Measurements from ENCODE around the gene RPGR.

DNA sequence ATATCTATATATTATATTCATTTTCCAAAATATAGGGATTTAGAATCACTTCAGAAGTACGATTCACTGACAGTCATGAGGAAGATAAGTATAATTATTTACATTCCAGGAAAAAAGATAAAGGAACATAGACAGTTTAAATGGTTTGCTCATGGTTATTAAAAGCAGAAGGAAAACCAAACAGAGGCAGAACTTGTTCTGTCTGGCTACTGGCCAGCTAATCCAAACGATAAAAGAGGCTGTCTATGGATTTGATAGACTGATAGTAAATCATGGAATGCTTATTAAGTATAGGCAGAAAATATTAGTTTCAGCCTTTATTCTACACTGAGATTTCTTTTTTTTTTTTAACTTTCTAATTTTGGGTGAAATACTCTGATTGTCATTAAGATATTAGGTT is 50.2 kb downstream of the RPGR start:
- TF ChIP-seq, protein P1, sequence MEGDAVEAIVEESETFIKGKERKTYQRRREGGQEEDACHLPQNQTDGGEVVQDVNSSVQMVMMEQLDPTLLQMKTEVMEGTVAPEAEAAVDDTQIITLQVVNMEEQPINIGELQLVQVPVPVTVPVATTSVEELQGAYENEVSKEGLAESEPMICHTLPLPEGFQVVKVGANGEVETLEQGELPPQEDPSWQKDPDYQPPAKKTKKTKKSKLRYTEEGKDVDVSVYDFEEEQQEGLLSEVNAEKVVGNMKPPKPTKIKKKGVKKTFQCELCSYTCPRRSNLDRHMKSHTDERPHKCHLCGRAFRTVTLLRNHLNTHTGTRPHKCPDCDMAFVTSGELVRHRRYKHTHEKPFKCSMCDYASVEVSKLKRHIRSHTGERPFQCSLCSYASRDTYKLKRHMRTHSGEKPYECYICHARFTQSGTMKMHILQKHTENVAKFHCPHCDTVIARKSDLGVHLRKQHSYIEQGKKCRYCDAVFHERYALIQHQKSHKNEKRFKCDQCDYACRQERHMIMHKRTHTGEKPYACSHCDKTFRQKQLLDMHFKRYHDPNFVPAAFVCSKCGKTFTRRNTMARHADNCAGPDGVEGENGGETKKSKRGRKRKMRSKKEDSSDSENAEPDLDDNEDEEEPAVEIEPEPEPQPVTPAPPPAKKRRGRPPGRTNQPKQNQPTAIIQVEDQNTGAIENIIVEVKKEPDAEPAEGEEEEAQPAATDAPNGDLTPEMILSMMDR (conservative IDR thresholded peaks at IDR 0.05; ENCODE audit: low read depth in 2 of 2), result no peak
- no peak for TF ChIP-seq POLR2AphosphoS5 (IDR thresholded peaks at IDR 0.05; ENCODE audit: low read depth)
- TF ChIP-seq NANOG (IDR thresholded peaks at IDR 0.05; ENCODE audit: borderline replicate concordance), result no peak
- no peak for TF ChIP-seq EZH2phosphoT487 (IDR thresholded peaks at IDR 0.05; ENCODE audit: unreplicated experiment)
- TF ChIP-seq EZH2 (IDR thresholded peaks at IDR 0.05; ENCODE audit: low read depth, unreplicated experiment), result no peak
- TF ChIP-seq ZNF114 (CRISPR knock-in tag; IDR thresholded peaks at IDR 0.05), result no peak
- TF ChIP-seq, protein P2, sequence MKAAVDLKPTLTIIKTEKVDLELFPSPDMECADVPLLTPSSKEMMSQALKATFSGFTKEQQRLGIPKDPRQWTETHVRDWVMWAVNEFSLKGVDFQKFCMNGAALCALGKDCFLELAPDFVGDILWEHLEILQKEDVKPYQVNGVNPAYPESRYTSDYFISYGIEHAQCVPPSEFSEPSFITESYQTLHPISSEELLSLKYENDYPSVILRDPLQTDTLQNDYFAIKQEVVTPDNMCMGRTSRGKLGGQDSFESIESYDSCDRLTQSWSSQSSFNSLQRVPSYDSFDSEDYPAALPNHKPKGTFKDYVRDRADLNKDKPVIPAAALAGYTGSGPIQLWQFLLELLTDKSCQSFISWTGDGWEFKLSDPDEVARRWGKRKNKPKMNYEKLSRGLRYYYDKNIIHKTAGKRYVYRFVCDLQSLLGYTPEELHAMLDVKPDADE (IDR thresholded peaks at IDR 0.05), result no peak
- TF ChIP-seq, protein P3, sequence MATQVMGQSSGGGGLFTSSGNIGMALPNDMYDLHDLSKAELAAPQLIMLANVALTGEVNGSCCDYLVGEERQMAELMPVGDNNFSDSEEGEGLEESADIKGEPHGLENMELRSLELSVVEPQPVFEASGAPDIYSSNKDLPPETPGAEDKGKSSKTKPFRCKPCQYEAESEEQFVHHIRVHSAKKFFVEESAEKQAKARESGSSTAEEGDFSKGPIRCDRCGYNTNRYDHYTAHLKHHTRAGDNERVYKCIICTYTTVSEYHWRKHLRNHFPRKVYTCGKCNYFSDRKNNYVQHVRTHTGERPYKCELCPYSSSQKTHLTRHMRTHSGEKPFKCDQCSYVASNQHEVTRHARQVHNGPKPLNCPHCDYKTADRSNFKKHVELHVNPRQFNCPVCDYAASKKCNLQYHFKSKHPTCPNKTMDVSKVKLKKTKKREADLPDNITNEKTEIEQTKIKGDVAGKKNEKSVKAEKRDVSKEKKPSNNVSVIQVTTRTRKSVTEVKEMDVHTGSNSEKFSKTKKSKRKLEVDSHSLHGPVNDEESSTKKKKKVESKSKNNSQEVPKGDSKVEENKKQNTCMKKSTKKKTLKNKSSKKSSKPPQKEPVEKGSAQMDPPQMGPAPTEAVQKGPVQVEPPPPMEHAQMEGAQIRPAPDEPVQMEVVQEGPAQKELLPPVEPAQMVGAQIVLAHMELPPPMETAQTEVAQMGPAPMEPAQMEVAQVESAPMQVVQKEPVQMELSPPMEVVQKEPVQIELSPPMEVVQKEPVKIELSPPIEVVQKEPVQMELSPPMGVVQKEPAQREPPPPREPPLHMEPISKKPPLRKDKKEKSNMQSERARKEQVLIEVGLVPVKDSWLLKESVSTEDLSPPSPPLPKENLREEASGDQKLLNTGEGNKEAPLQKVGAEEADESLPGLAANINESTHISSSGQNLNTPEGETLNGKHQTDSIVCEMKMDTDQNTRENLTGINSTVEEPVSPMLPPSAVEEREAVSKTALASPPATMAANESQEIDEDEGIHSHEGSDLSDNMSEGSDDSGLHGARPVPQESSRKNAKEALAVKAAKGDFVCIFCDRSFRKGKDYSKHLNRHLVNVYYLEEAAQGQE (IDR thresholded peaks at IDR 0.05; ENCODE audit: unreplicated experiment), result no peak
- TF ChIP-seq ZNF331 (CRISPR knock-in tag; IDR thresholded peaks at IDR 0.05; ENCODE audit: low read depth), result no peak
